Measurements from ENCODE around the gene C11orf24.

DNA sequence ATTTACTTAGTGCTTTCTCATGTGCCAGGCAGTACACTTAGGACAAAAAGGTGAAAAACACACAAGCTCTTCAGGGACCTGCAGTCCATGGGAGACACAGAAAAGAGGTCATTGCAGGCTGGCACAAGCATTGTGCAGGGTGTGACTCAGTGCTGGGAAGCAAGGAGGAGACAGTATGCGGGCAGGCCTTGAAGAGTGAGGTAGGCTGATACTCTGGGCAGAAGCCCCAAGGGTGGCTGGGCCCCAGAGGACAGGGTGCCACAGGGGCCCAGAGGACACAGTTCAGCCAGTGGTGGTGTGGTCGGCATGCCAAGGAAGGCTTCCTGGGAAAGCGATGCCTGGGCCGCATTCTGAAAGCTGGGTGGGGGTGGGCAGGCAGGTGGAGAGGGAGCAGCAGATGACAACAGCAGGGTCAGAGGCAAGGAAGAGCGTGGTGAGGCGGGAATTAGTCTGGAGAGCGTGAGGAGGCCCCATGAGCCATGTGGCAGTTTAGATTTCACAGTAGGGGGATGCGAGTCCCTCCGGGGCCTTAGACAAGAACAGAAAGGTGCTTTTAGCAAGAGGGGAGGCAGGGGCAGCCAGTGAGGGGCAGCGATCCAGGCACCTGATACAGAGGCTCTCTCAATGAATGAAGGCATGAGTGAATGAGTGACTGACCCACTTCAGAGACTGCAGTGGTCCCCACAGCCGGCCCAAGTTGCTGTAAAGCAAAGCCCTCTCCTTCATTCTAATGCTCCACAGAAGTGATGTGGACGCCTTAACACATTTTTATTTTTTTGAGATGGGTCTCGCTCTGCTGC is 6.8 kb downstream of the C11orf24 start:
- TF ChIP-seq CTCF (IDR thresholded peaks at IDR 0.05; ENCODE audit: low read length) (no peak), EZH2 (optimal IDR thresholded peaks at IDR 0.05; ENCODE audit: low read depth, low read length) (no peak), EZH2phosphoT487 (IDR thresholded peaks at IDR 0.05; ENCODE audit: low read length) (no peak)
